Measurements from ENCODE around the gene GPX6.

GRCh38 chr6:28543651-28544610 lies 28.3 kb upstream of the GPX6 start:
- no peak for TF ChIP-seq POLR2A (IDR thresholded peaks at IDR 0.05; ENCODE audit: low read depth, low read length)
- no peak for TF ChIP-seq POLR2AphosphoS5 (IDR thresholded peaks at IDR 0.05; ENCODE audit: low read depth, low read length)
- TF ChIP-seq TAF1 (IDR thresholded peaks at IDR 0.05; ENCODE audit: low read depth, low read length) = no peak
- no peak for TF ChIP-seq PAX5 (IDR thresholded peaks at IDR 0.05; ENCODE audit: insufficient read depth, low read length, severe bottlenecking)
- no peak for TF ChIP-seq POU2F2 (IDR thresholded peaks at IDR 0.05; ENCODE audit: low read depth, low read length)

Measured in GM12891 (cell line).